Parathyroid adenoma (tissue), 2 donors: Measurements from ENCODE around the gene RALGAPB.
A peak's percentile ranks its signal among the peaks of the same experiment; 100 is the strongest.
"Not testable (repeated sequence)": the region's sequence is repeated elsewhere in the genome, so short reads cannot be mapped to it uniquely, and the experiment has no call there.

ENCODE experiments used
- H2AFZ ChIP-seq: fragments of 300-600 bp; sonication (generic); one replicate; pipeline ENCODE4 v1.7.0; 2017; ENCODE audit warnings: antibody characterized with exemption, mild to moderate bottlenecking
- H3K27ac ChIP-seq: fragments of 300-600 bp; sonication (generic); one replicate; pipeline ENCODE4 v1.7.0; 2017
- H3K27me3 ChIP-seq: fragments of 300-600 bp; sonication (generic); one replicate; pipeline ENCODE4 v1.7.0; 2017; ENCODE audit warnings: low read length; ENCODE audit not compliant: control insufficient read depth, insufficient read depth
- H3K36me3 ChIP-seq: fragments of 300-600 bp; sonication (generic); one replicate; pipeline ENCODE4 v1.7.0; 2017; ENCODE audit warnings: low read length; ENCODE audit not compliant: control insufficient read depth, insufficient read depth
- H3K4me1 ChIP-seq: fragments of 300-600 bp; sonication (generic); one replicate; pipeline ENCODE4 v1.7.0; 2017; ENCODE audit warnings: control low read depth
- H3K4me2 ChIP-seq: fragments of 300-600 bp; sonication (generic); one replicate; pipeline ENCODE4 v1.7.0; 2017; ENCODE audit warnings: low read length
- H3K4me3 ChIP-seq: fragments of 300-600 bp; sonication (generic); one replicate; pipeline ENCODE4 v1.7.0; 2017; ENCODE audit warnings: low read depth, low read length
- H3K79me2 ChIP-seq: fragments of 300-600 bp; sonication (generic); one replicate; pipeline ENCODE4 v1.7.0; 2017; ENCODE audit warnings: control low read depth
- H3K9ac ChIP-seq: fragments of 300-600 bp; sonication (generic); one replicate; pipeline ENCODE4 v1.7.0; 2017; ENCODE audit warnings: mild to moderate bottlenecking
- H3K9me3 ChIP-seq: fragments of 300-600 bp; sonication (generic); one replicate; pipeline ENCODE4 v1.7.0; 2017; ENCODE audit warnings: low read length; ENCODE audit not compliant: control insufficient read depth
- CTCF ChIP-seq: fragments of 300-600 bp; sonication (generic); IDR thresholded peaks from one replicate; pipeline ENCODE4 v1.7.0; 2017; ENCODE audit warnings: antibody characterized with exemption, mild to moderate bottlenecking
- donor health status: primary hyperparathyroidism.

Gene RALGAPB

GRCh38 chr20:38437796-38438195 lies 34.8 kb upstream of the RALGAPB start:
- no peak overlapping the region for H3K4me3 ChIP-seq
- no peak overlapping the region for H3K9ac ChIP-seq
- H3K27me3 ChIP-seq = no peaks in the 10 kb centered on the region
- H3K36me3 ChIP-seq = no peaks in the 10 kb centered on the region
- no peak overlapping the region for H3K4me2 ChIP-seq
- no peaks in the 10 kb centered on the region for H3K4me1 ChIP-seq
- no peak for TF ChIP-seq CTCF
- no peak overlapping the region for H2AFZ ChIP-seq
- H3K9me3 ChIP-seq = no peaks in the 10 kb centered on the region
- H3K79me2 ChIP-seq = peaks cover 5% of the 10 kb centered on the region
- H3K27ac ChIP-seq = no peak overlapping the region

DNA sequence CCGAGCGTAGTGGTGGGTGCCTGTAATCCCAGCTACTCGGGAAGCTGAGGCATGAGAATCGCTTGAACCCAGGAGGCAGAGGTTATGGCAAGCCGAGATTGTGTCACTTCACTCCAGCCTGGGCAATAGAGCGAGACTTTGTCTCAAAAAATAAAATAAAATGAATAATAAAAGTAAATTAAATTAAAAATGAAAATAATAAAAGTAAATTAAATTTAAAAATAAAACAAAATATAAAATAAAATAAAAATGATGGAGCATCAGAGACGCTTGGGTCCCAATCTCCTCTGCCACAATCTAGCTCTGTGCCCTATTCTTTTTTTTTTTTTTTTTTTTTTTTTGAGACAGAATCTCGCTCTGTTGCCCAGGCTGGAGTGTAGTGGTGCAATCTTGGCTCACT lies 31.5 kb upstream of the RALGAPB start:
- H3K9me3 ChIP-seq, H3K4me3 ChIP-seq, H3K4me1 ChIP-seq, H3K9ac ChIP-seq, H3K27me3 ChIP-seq, H3K27ac ChIP-seq, H2AFZ ChIP-seq, H3K79me2 ChIP-seq, H3K4me2 ChIP-seq, H3K36me3 ChIP-seq: not testable (repeated sequence)

- no peak overlapping the region for H3K27ac ChIP-seq
- no peak overlapping the region for H3K9ac ChIP-seq
- no peaks in the 10 kb centered on the region for H3K9me3 ChIP-seq
- no peak overlapping the region for H3K4me2 ChIP-seq
- H3K27me3 ChIP-seq = no peaks in the 10 kb centered on the region
- no peak for TF ChIP-seq CTCF
- no peaks in the 10 kb centered on the region for H3K4me1 ChIP-seq
- no peaks in the 10 kb centered on the region for H3K79me2 ChIP-seq
- no peak overlapping the region for H3K4me3 ChIP-seq
- H2AFZ ChIP-seq = no peak overlapping the region
- H3K36me3 ChIP-seq = no peaks in the 10 kb centered on the region
Observed at GRCh38 chr20:38441916-38442315, 30.7 kb upstream of the RALGAPB start.

DNA sequence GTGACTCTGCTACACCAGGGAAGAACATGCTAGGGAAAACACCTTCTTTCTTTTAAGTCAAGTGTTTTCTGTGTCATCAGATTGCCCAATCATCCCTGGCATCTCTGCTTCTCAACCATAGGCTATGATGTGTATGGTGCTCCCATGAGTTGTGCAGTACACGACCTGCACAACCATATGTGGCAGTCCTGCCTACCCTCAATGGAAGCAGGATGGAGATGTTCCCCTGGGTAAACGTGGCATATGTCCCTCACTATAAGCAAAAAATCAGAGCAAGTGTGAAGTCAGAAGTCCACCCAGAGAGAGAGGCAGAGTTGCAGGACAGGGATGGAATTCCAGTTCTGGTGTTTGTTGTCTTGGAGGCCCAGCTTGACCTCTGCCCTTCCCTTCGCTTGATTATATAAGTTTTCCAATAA lies 27.3 kb upstream of the RALGAPB start:
- TF ChIP-seq CTCF = no peak
- H2AFZ ChIP-seq = no peak overlapping the region
- H3K9ac ChIP-seq = no peak overlapping the region
- no peaks in the 10 kb centered on the region for H3K79me2 ChIP-seq
- H3K36me3 ChIP-seq = no peaks in the 10 kb centered on the region
- peaks cover 5% of the 10 kb centered on the region for H3K4me1 ChIP-seq
- no peaks in the 10 kb centered on the region for H3K27me3 ChIP-seq
- H3K4me2 ChIP-seq = no peak overlapping the region
- H3K9me3 ChIP-seq = no peaks in the 10 kb centered on the region
- H3K27ac ChIP-seq = no peak overlapping the region
- H3K4me3 ChIP-seq = no peak overlapping the region

GRCh38 chr20:38445901-38446425 lies 26.7 kb upstream of the RALGAPB start:
- no peaks in the 10 kb centered on the region for H3K79me2 ChIP-seq
- peaks cover 5% of the 10 kb centered on the region for H3K4me1 ChIP-seq
- H3K4me2 ChIP-seq = peak overlapping the region; percentile 89
- H3K27me3 ChIP-seq = no peaks in the 10 kb centered on the region
- no peaks in the 10 kb centered on the region for H3K36me3 ChIP-seq
- no peak overlapping the region for H3K27ac ChIP-seq
- H3K9me3 ChIP-seq = no peaks in the 10 kb centered on the region
- peak overlapping the region; percentile 97 for H2AFZ ChIP-seq
- H3K4me3 ChIP-seq = peak overlapping the region; percentile 83
- no peak overlapping the region for H3K9ac ChIP-seq
- no peak for TF ChIP-seq CTCF
